K562 (cell line): ENCODE measurements around the gene ZNF763. TPM values are rescaled to one million over a fixed set of nuclear protein-coding genes. Genes with fewer than 3 reads are reported as not detected.

Source experiments
- CHD2 ChIP-seq: IDR thresholded peaks from 2 replicates; pipeline ENCODE4 v1.6.1; 2011; ENCODE audit warnings: low read depth, low read length
- CTBP1 ChIP-seq: fragments of 450-650 bp; IDR thresholded peaks from 2 replicates; pipeline ENCODE4 v1.6.1; 2016; ENCODE audit warnings: borderline replicate concordance
- GTF2F1 ChIP-seq: IDR thresholded peaks from 2 replicates; pipeline ENCODE4 v1.6.1; 2011; ENCODE audit warnings: low read depth, low read length, improper control_type of control experiment
- ILF3 ChIP-seq: fragments of 450-650 bp; IDR thresholded peaks from 2 replicates; pipeline ENCODE4 v1.6.1; 2018; ENCODE audit warnings: antibody characterized with exemption, mild to moderate bottlenecking, moderate library complexity, borderline replicate concordance
- MCM2 ChIP-seq: fragments of 450-650 bp; IDR thresholded peaks from 2 replicates; pipeline ENCODE4 v1.6.1; 2017; ENCODE audit warnings: low read depth, mild to moderate bottlenecking
- NONO ChIP-seq, 2 experiments: fragments of 200-400 bp in 1 of 2; fragments of 450-650 bp in 1 of 2; formaldehyde crosslinking in 1 of 2; IDR thresholded peaks; 2 replicates each; pipeline ENCODE4 v1.6.1; 2017; ENCODE audit warnings: low read depth in 2 of 2, mild to moderate bottlenecking in 2 of 2, moderate library complexity in 2 of 2, low read length in 1 of 2
- PHB2 ChIP-seq: fragments of 450-650 bp; IDR thresholded peaks from 2 replicates; pipeline ENCODE4 v1.6.1; 2017; ENCODE audit warnings: low read depth
- SOX6 ChIP-seq: fragments of 450-650 bp; IDR thresholded peaks from 2 replicates; pipeline ENCODE4 v1.6.1; 2014; ENCODE audit warnings: mild to moderate bottlenecking
- U2AF1 ChIP-seq: fragments of 200-400 bp; formaldehyde crosslinking; optimal IDR thresholded peaks from 2 replicates; pipeline ENCODE3; 2017; ENCODE audit warnings: mild to moderate bottlenecking, low read depth, low read length, moderate library complexity
- ZNF324 ChIP-seq: fragments of 250-450 bp; sonication (Bioruptor Pico); IDR thresholded peaks from 2 replicates; pipeline ENCODE4 v1.4.0; 2020; ENCODE audit warnings: mild to moderate bottlenecking
- polyA plus RNA-seq, 8 experiments: library from polyadenylated mRNA; depleted of rRNA in 4 of 8; stranded (reverse) in 5 of 8; unstranded in 3 of 8; fragments of >200 nt; fragmentation: Nextera tagmentation in 2 of 8; fragmentation: Illumina TruSeq in 1 of 8; extraction: Ambion mirVana in 2 of 8; extraction: Trizol in 1 of 8; gene quantifications; 2 replicates each; pipeline versions ENCODE4 v1.2.1 to v1.2.3, GENCODE V29; 2011 to 2014; ENCODE audit warnings: inconsistent platforms in 1 of 8, missing spikeins in 1 of 8
- total RNA-seq, 7 experiments: library from RNA; depleted of rRNA in 6 of 7; stranded (reverse); fragments of >200 nt in 6 of 7; fragmentation: Illumina TruSeq in 2 of 7; extraction: Trizol in 2 of 7; gene quantifications; 2 replicates each; pipeline versions ENCODE4 v1.2.1 to v1.2.3, GENCODE V29; 2011 to 2021; ENCODE audit warnings: low replicate concordance in 1 of 7
- TF ChIP-seq, protein P1 (sequence below): sonication (generic); formaldehyde crosslinking; IDR thresholded peaks from 2 replicates; pipeline ENCODE4 v1.8.0; 2023; ENCODE audit warnings: mild to moderate bottlenecking, missing genetic modification reagents
- TF ChIP-seq, protein P2 (sequence below), 2 experiments: fragments of 450-650 bp; formaldehyde crosslinking in 1 of 2; IDR thresholded peaks; 2 replicates each; pipeline versions ENCODE4 v1.4.0 to v1.6.1; 2014 to 2020; ENCODE audit warnings: mild to moderate bottlenecking in 2 of 2, borderline replicate concordance in 1 of 2, low read depth in 1 of 2
- TF ChIP-seq, protein P3 (sequence below): IDR thresholded peaks from 2 replicates; pipeline ENCODE4 v1.6.1; 2016; ENCODE audit warnings: missing genetic modification characterization, missing compliant biosample characterization

Gene ZNF763
- total and polyA plus RNA-seq, 9 of the 15 experiments (the other 6 are each of a cell fraction or from before 2014, with no cell fraction given), result 0.08 to 0.28 (median 0.16) TPM; not detected in 3

DNA sequence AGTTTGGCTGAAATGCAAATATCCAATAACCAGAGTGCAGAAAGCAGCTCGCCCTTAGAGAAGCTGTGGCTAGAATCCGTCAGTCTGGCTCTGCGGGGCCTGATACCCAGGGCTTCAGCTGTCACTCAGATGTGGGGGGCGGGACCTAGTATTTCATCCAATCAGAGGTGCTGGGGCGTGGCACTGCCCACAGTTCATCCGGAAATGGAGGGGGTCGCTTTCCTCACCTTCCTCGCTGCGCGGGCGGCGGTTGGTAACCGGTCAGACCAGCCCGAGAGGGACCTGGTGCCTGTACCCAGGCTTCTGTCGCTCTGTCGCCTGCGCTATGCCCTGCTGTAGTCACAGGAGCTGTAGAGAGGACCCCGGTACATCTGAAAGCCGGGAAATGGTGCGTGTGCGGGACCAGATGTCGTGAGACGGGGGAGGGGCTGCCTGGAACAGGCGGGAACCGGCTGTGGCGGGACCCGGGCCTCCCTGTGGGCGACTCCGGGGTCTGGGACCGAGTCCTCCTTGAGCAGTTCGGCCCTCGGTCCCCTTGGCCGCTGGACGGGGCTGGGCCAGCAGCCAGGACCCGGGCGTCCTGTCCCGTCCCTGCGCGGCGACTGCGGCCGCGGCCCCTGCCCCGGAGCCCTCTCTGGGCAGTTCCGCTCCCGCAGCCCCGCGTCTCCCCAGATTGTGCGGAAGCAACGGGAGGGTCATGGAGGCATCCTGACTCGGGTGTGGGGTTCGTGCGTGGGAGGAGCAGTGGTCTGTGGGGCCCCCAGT is 39.8 kb upstream of the ZNF763 start, which contains the start of gene ZNF700 (continued):
- TF ChIP-seq, protein P1, sequence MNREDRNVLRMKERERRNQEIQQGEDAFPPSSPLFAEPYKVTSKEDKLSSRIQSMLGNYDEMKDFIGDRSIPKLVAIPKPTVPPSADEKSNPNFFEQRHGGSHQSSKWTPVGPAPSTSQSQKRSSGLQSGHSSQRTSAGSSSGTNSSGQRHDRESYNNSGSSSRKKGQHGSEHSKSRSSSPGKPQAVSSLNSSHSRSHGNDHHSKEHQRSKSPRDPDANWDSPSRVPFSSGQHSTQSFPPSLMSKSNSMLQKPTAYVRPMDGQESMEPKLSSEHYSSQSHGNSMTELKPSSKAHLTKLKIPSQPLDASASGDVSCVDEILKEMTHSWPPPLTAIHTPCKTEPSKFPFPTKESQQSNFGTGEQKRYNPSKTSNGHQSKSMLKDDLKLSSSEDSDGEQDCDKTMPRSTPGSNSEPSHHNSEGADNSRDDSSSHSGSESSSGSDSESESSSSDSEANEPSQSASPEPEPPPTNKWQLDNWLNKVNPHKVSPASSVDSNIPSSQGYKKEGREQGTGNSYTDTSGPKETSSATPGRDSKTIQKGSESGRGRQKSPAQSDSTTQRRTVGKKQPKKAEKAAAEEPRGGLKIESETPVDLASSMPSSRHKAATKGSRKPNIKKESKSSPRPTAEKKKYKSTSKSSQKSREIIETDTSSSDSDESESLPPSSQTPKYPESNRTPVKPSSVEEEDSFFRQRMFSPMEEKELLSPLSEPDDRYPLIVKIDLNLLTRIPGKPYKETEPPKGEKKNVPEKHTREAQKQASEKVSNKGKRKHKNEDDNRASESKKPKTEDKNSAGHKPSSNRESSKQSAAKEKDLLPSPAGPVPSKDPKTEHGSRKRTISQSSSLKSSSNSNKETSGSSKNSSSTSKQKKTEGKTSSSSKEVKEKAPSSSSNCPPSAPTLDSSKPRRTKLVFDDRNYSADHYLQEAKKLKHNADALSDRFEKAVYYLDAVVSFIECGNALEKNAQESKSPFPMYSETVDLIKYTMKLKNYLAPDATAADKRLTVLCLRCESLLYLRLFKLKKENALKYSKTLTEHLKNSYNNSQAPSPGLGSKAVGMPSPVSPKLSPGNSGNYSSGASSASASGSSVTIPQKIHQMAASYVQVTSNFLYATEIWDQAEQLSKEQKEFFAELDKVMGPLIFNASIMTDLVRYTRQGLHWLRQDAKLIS, result 0 out of 2 replicates have a peak, but pooled peaks have one; percentile 30
- TF ChIP-seq PHB2 (no peak), U2AF1 (no peak), CTBP1 (0 out of 2 replicates have a peak, but pooled peaks have one; percentile 12), SOX6 (0 out of 2 replicates have a peak, but pooled peaks have one; percentile 37), MCM2 (no peak), NONO (IDR thresholded peaks at IDR 0.05; ENCODE audit: low read depth in 2 of 2, low read length in 1 of 2) (peak; percentile 20 to 33; a peak in 2 of 4 replicates), ZNF324 (CRISPR knock-in tag) (no peak), GTF2F1 (peak; percentile 69; the same call in 1 of the 2 replicates), ILF3 (no peak), CHD2 (peak; percentile 36; the same call in 1 of the 2 replicates)
- TF ChIP-seq, protein P2, sequence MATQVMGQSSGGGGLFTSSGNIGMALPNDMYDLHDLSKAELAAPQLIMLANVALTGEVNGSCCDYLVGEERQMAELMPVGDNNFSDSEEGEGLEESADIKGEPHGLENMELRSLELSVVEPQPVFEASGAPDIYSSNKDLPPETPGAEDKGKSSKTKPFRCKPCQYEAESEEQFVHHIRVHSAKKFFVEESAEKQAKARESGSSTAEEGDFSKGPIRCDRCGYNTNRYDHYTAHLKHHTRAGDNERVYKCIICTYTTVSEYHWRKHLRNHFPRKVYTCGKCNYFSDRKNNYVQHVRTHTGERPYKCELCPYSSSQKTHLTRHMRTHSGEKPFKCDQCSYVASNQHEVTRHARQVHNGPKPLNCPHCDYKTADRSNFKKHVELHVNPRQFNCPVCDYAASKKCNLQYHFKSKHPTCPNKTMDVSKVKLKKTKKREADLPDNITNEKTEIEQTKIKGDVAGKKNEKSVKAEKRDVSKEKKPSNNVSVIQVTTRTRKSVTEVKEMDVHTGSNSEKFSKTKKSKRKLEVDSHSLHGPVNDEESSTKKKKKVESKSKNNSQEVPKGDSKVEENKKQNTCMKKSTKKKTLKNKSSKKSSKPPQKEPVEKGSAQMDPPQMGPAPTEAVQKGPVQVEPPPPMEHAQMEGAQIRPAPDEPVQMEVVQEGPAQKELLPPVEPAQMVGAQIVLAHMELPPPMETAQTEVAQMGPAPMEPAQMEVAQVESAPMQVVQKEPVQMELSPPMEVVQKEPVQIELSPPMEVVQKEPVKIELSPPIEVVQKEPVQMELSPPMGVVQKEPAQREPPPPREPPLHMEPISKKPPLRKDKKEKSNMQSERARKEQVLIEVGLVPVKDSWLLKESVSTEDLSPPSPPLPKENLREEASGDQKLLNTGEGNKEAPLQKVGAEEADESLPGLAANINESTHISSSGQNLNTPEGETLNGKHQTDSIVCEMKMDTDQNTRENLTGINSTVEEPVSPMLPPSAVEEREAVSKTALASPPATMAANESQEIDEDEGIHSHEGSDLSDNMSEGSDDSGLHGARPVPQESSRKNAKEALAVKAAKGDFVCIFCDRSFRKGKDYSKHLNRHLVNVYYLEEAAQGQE (IDR thresholded peaks at IDR 0.05; ENCODE audit: borderline replicate concordance), result peak; percentile 97
- TF ChIP-seq, protein P2 (CRISPR knock-in tag; IDR thresholded peaks at IDR 0.05; ENCODE audit: low read depth), result no peak
- TF ChIP-seq, protein P3, sequence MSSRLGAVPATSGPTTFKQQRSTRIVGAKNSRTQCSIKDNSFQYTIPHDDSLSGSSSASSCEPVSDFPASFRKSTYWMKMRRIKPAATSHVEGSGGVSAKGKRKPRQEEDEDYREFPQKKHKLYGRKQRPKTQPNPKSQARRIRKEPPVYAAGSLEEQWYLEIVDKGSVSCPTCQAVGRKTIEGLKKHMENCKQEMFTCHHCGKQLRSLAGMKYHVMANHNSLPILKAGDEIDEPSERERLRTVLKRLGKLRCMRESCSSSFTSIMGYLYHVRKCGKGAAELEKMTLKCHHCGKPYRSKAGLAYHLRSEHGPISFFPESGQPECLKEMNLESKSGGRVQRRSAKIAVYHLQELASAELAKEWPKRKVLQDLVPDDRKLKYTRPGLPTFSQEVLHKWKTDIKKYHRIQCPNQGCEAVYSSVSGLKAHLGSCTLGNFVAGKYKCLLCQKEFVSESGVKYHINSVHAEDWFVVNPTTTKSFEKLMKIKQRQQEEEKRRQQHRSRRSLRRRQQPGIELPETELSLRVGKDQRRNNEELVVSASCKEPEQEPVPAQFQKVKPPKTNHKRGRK (tag), result no peak
